ENCODE results near the gene IGSF22.

DNA sequence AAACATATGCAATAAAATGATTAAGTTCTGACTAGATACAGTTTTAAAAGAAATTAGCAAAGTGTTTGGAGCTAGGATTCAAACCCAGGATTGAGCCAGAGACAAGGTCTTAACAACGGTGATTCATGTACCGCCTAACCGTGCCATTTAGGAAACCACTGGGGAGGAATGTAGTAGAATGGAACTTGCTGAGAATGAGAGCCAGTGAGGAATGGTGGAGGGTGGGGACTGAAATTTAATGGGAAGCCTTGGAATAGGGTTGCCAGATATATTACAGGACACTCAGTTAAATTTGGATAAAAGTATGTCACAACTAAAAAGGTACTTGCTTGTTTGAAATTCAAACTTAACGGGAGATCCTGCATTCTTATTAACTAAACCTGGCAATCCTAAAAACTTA lies 57.9 kb downstream of the IGSF22 start:
- TF ChIP-seq YY1 (IDR thresholded peaks at IDR 0.05; ENCODE audit: extremely low read depth, insufficient replicate concordance, low read depth, low read length) = no peak
- TF ChIP-seq, protein P1, sequence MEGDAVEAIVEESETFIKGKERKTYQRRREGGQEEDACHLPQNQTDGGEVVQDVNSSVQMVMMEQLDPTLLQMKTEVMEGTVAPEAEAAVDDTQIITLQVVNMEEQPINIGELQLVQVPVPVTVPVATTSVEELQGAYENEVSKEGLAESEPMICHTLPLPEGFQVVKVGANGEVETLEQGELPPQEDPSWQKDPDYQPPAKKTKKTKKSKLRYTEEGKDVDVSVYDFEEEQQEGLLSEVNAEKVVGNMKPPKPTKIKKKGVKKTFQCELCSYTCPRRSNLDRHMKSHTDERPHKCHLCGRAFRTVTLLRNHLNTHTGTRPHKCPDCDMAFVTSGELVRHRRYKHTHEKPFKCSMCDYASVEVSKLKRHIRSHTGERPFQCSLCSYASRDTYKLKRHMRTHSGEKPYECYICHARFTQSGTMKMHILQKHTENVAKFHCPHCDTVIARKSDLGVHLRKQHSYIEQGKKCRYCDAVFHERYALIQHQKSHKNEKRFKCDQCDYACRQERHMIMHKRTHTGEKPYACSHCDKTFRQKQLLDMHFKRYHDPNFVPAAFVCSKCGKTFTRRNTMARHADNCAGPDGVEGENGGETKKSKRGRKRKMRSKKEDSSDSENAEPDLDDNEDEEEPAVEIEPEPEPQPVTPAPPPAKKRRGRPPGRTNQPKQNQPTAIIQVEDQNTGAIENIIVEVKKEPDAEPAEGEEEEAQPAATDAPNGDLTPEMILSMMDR (IDR thresholded peaks at IDR 0.05 in 2 of 3, conservative IDR thresholded peaks at IDR 0.05 in 1 of 3; ENCODE audit: borderline replicate concordance in 1 of 3, insufficient read depth in 1 of 3, low read depth in 2 of 3, low read length in 2 of 3) = no peak
- no peak for TF ChIP-seq MAX (IDR thresholded peaks at IDR 0.05)
- TF ChIP-seq POLR2AphosphoS5 (IDR thresholded peaks at IDR 0.05; ENCODE audit: low read depth, low read length) = no peak
- TF ChIP-seq SIN3A (IDR thresholded peaks at IDR 0.05; ENCODE audit: low read depth) = no peak

Measured in HCT116 (cell line).